ENCODE data around the gene NCOA3.
"Not testable (repeated sequence)": the region's sequence is repeated elsewhere in the genome, so short reads cannot be mapped to it uniquely, and the experiment has no call there.

Gene NCOA3

DNA sequence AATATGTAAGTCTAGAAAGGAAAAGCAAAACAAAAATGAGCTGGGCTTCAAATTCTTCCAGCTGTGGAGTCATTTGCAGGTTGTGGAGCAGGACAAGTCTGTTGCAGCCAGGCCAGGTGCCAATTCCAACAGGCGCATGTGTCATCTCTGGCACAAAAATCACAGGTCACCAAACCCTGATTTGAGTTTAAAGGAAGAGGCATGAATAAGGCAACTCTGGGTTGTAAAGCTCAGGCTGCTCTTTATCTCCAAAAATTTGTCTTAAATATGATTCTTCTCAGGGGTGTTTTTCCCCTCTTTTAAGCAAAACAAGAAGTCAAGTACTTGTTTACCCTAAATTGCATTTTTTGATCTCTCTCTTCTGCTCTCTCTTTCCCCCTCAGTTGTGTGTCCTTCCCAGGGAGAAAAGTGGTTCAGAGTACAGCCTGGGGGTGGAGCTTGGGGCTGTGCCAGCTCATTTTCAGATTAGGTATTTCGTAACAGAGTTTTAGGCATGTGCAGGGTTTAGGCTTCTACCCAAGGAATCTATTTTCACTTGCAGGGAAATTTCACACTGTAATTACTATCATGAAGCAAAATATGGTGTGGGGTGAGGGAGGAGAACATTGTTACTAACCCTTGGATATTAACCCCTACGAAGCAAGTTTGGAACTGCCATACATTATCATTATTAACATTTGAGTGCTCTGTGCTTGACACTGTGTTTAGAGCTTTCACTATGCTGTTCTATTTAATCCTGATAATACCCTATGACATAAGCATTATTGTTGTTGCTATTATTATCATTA is 8.3 kb upstream of the NCOA3 start:
- peak overlapping the region; percentile 33 for H3K4me2 ChIP-seq (ENCODE audit: low read length)
- no peaks in the 10 kb centered on the region for H3K9me3 ChIP-seq (replicated peaks; ENCODE audit: low read length)
- H3K27me3 ChIP-seq (ENCODE audit: control insufficient read depth, insufficient read depth, low read length), result no peaks in the 10 kb centered on the region
- H3K4me1 ChIP-seq (ENCODE audit: control insufficient read depth, insufficient read depth, low read length), result peaks cover 12% of the 10 kb centered on the region
- no peak overlapping the region for H3K9ac ChIP-seq (ENCODE audit: low read depth, low read length)
- no peaks in the 10 kb centered on the region for H3K36me3 ChIP-seq (ENCODE audit: insufficient read depth, low read length)
- H3K4me3 ChIP-seq (ENCODE audit: low read length), result no peak overlapping the region

DNA sequence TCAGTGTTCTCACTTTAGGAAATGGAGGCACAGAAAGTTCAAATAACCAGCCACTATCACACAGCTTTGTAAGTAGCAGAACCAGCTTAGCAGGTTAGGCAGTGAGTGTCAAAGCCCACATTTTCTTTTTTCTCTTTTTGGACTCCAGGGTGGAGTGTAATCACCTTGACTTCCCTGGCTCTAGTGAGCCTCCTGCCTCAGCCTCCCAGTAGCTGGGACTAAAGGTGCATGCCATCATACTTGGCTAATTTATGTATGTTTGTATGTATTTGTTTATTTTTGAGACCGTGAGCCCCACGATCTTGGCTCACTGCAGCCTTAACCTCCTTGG is 7.8 kb upstream of the NCOA3 start:
- Histone ChIP-seq H3K4me3 (ENCODE audit: low read length) (no peak overlapping the region), H3K9ac (ENCODE audit: low read depth, low read length) (no peak overlapping the region)

GRCh38 chr20:47494606-47495005 is 7.1 kb upstream of the NCOA3 start:
- H3K4me1 ChIP-seq (ENCODE audit: control insufficient read depth, insufficient read depth, low read length), result peaks cover 12% of the 10 kb centered on the region
- H3K9ac ChIP-seq (ENCODE audit: low read depth, low read length); H3K9me3 ChIP-seq (replicated peaks; ENCODE audit: low read length); H3K4me3 ChIP-seq (ENCODE audit: low read length); H3K27me3 ChIP-seq (ENCODE audit: control insufficient read depth, insufficient read depth, low read length); H3K36me3 ChIP-seq (ENCODE audit: insufficient read depth, low read length); H3K4me2 ChIP-seq (ENCODE audit: low read length): not testable (repeated sequence)

More for the DNA sequence above, 7.8 kb upstream of the NCOA3 start:
- no peaks in the 10 kb centered on the region for H3K9me3 ChIP-seq (replicated peaks; ENCODE audit: low read length)
- H3K4me2 ChIP-seq (ENCODE audit: low read length), result peak overlapping the region; percentile 33
- no peaks in the 10 kb centered on the region for H3K36me3 ChIP-seq (ENCODE audit: insufficient read depth, low read length)
- H3K4me1 ChIP-seq (ENCODE audit: control insufficient read depth, insufficient read depth, low read length), result peaks cover 12% of the 10 kb centered on the region
- H3K27me3 ChIP-seq (ENCODE audit: control insufficient read depth, insufficient read depth, low read length), result no peaks in the 10 kb centered on the region

DNA sequence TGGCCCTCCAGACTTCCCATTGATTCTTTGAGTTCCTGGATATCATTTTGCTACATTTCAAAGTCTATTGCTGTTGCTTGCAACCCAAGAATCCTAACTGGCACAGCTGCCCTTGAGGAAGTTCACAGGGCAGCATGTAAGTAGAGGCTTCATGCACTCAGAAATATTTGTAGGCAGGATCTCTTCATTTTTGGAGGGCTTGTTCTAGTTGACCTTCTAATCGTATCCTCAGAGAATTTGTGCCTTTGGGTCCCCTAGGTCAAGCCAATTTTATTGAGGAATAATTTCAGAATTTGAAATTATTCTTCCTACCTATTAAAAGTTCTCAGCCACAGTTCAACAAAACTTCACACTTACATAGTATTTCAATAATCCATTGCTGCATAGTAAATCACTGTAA is 5.6 kb upstream of the NCOA3 start:
- Histone ChIP-seq H3K9me3 (replicated peaks; ENCODE audit: low read length) (no peaks in the 10 kb centered on the region), H3K36me3 (ENCODE audit: insufficient read depth, low read length) (no peaks in the 10 kb centered on the region), H3K4me1 (ENCODE audit: control insufficient read depth, insufficient read depth, low read length) (peaks cover 14% of the 10 kb centered on the region), H3K4me3 (ENCODE audit: low read length) (no peak overlapping the region), H3K27me3 (ENCODE audit: control insufficient read depth, insufficient read depth, low read length) (no peaks in the 10 kb centered on the region), H3K9ac (ENCODE audit: low read depth, low read length) (no peak overlapping the region), H3K4me2 (ENCODE audit: low read length) (no peak overlapping the region)

DNA sequence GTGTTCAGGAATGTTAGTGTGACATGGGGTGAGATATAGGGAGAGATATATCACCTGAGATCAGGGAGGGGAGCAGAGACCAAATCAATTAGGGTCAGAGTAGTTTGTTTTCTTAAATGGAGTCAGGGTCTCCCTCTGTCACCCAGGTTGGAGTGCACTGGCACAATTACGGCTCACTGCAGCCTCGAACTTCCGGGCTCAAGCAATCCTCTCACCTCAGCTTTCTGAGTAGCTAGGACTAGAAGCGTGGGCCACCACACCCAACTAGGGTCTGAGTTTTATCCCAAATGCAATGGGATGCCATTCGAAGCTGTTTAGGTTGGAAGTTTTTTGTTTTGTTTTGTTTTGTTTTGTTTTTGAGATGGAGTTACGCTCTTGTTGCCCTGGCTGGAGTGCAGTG is 3.1 kb upstream of the NCOA3 start:
- no peak overlapping the region for H3K4me3 ChIP-seq (ENCODE audit: low read length)
- H3K36me3 ChIP-seq (ENCODE audit: insufficient read depth, low read length), result no peaks in the 10 kb centered on the region
- no peaks in the 10 kb centered on the region for H3K27me3 ChIP-seq (ENCODE audit: control insufficient read depth, insufficient read depth, low read length)
- no peak overlapping the region for H3K4me2 ChIP-seq (ENCODE audit: low read length)
- H3K4me1 ChIP-seq (ENCODE audit: control insufficient read depth, insufficient read depth, low read length), result peaks cover 14% of the 10 kb centered on the region
- no peak overlapping the region for H3K9ac ChIP-seq (ENCODE audit: low read depth, low read length)
- no peaks in the 10 kb centered on the region for H3K9me3 ChIP-seq (replicated peaks; ENCODE audit: low read length)

DNA sequence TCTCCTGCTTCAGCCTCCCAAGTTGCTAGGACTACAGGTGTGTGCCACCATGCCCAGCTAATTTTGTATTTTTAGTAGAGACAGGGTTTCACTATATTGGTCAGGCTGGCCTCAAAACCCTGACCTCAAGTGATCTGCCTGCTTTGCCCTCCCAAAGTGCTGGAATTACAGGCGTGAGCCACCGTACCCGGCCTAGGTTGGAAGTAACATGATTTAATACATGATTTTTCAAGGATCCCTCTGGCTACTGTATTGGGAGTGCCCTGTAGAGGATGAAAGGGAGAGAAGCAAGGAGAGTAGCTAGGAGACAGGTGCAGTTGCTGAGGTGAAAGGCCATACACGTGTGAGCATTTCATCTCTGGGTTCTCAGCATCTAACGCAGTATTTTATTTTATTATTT is 2.6 kb upstream of the NCOA3 start:
- Histone ChIP-seq H3K4me3 (ENCODE audit: low read length) (no peak overlapping the region), H3K9me3 (replicated peaks; ENCODE audit: low read length) (no peaks in the 10 kb centered on the region), H3K4me1 (ENCODE audit: control insufficient read depth, insufficient read depth, low read length) (peaks cover 14% of the 10 kb centered on the region), H3K9ac (ENCODE audit: low read depth, low read length) (no peak overlapping the region), H3K27me3 (ENCODE audit: control insufficient read depth, insufficient read depth, low read length) (no peaks in the 10 kb centered on the region), H3K4me2 (ENCODE audit: low read length) (no peak overlapping the region), H3K36me3 (ENCODE audit: insufficient read depth, low read length) (no peaks in the 10 kb centered on the region)

GRCh38 chr20:47500082-47500481 is 1.6 kb upstream of the NCOA3 start:
- not testable (repeated sequence) for H3K4me2 ChIP-seq (ENCODE audit: low read length); H3K9me3 ChIP-seq (replicated peaks; ENCODE audit: low read length); H3K27me3 ChIP-seq (ENCODE audit: control insufficient read depth, insufficient read depth, low read length); H3K9ac ChIP-seq (ENCODE audit: low read depth, low read length); H3K4me3 ChIP-seq (ENCODE audit: low read length); H3K36me3 ChIP-seq (ENCODE audit: insufficient read depth, low read length)
- H3K4me1 ChIP-seq (ENCODE audit: control insufficient read depth, insufficient read depth, low read length), result peaks cover 14% of the 10 kb centered on the region

GRCh38 chr20:47500554-47500953 is 1.1 kb upstream of the NCOA3 start:
- Histone ChIP-seq H3K4me2 (ENCODE audit: low read length) (peak overlapping the region; percentile 82), H3K9ac (ENCODE audit: low read depth, low read length) (no peak overlapping the region), H3K27me3 (ENCODE audit: control insufficient read depth, insufficient read depth, low read length) (no peaks in the 10 kb centered on the region), H3K9me3 (replicated peaks; ENCODE audit: low read length) (no peaks in the 10 kb centered on the region), H3K4me1 (ENCODE audit: control insufficient read depth, insufficient read depth, low read length) (peaks cover 14% of the 10 kb centered on the region), H3K4me3 (ENCODE audit: low read length) (no peak overlapping the region), H3K36me3 (ENCODE audit: insufficient read depth, low read length) (no peaks in the 10 kb centered on the region)

DNA sequence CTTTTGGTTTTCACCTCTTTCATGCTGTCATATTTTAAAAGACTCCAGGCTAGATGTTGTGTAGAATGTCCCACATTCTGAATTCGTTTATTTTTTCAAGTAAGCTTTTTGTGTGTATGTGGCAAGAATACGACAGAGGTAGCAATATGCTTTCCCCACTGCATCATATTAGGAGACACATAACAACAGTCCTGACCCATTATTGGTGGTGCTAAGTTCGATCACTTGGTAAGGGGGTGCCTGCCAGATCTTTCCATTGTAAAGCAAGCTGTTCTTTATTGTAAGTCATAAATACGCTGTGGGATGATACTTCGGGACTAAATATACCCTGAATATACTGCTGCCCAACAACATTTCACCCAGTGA is 588 bp upstream of the NCOA3 start:
- Histone ChIP-seq H3K9ac (ENCODE audit: low read depth, low read length) (peak overlapping the region; percentile 97), H3K4me3 (ENCODE audit: low read length) (peak overlapping the region; percentile 73), H3K36me3 (ENCODE audit: insufficient read depth, low read length) (no peaks in the 10 kb centered on the region), H3K4me2 (ENCODE audit: low read length) (peak overlapping the region; percentile 82), H3K4me1 (ENCODE audit: control insufficient read depth, insufficient read depth, low read length) (peaks cover 14% of the 10 kb centered on the region), H3K9me3 (replicated peaks; ENCODE audit: low read length) (no peaks in the 10 kb centered on the region), H3K27me3 (ENCODE audit: control insufficient read depth, insufficient read depth, low read length) (no peaks in the 10 kb centered on the region)

GRCh38 chr20:47502271-47503239 is 868 bp downstream of the NCOA3 start:
- Histone ChIP-seq H3K4me1 (ENCODE audit: control insufficient read depth, insufficient read depth, low read length) (peaks cover 14% of the 10 kb centered on the region), H3K9me3 (replicated peaks; ENCODE audit: low read length) (no peaks in the 10 kb centered on the region), H3K36me3 (ENCODE audit: insufficient read depth, low read length) (no peaks in the 10 kb centered on the region), H3K9ac (ENCODE audit: low read depth, low read length) (peak overlapping the region; percentile 97), H3K4me2 (ENCODE audit: low read length) (peak overlapping the region; percentile 82), H3K27me3 (ENCODE audit: control insufficient read depth, insufficient read depth, low read length) (no peaks in the 10 kb centered on the region), H3K4me3 (ENCODE audit: low read length) (peak overlapping the region; percentile 73)

GRCh38 chr20:47503685-47504084 is 2.0 kb downstream of the NCOA3 start:
- no peaks in the 10 kb centered on the region for H3K27me3 ChIP-seq (ENCODE audit: control insufficient read depth, insufficient read depth, low read length)
- peak overlapping the region; percentile 82 for H3K4me2 ChIP-seq (ENCODE audit: low read length)
- H3K9me3 ChIP-seq (replicated peaks; ENCODE audit: low read length), result no peaks in the 10 kb centered on the region
- no peaks in the 10 kb centered on the region for H3K36me3 ChIP-seq (ENCODE audit: insufficient read depth, low read length)
- peaks cover 14% of the 10 kb centered on the region for H3K4me1 ChIP-seq (ENCODE audit: control insufficient read depth, insufficient read depth, low read length)
- peak overlapping the region; percentile 97 for H3K9ac ChIP-seq (ENCODE audit: low read depth, low read length)
- H3K4me3 ChIP-seq (ENCODE audit: low read length), result peak overlapping the region; percentile 73
